GM19238 (cell line): ENCODE measurements around the gene MSRB2.
A peak's percentile ranks its signal among the peaks of the same experiment; 100 is the strongest.
"Not testable (repeated sequence)": the region's sequence is repeated elsewhere in the genome, so short reads cannot be mapped to it uniquely, and the experiment has no call there.

Source experiments
- DNase-seq: peaks from one replicate; pipeline ENCODE4 v3.0.0; 2011; ENCODE audit warnings: low spot score; ENCODE audit not compliant: insufficient read length

The MSRB2 gene

GRCh38 chr10:23070092-23070912 lies 25.1 kb upstream of the MSRB2 start:
- DNase-seq: not testable (repeated sequence)

DNA sequence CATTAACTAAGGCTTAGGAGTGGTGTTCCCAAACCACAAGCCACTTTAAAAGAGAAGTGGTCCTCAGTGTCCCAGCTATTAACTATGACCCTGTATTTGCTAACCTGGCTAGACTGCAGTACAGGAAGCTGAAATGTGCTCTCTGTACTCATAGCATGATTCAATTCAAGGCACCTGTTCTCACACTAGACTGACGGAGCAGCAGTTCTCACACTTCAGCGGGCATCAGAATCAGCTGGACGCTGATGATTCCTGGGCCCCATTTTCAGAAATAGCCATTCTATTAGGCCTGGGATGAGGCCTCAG lies 24.5 kb upstream of the MSRB2 start:
- DNase-seq: no peak

- DNase-seq: not testable (repeated sequence)
Measured at GRCh38 chr10:23072593-23072992, 22.8 kb upstream of the MSRB2 start.

DNA sequence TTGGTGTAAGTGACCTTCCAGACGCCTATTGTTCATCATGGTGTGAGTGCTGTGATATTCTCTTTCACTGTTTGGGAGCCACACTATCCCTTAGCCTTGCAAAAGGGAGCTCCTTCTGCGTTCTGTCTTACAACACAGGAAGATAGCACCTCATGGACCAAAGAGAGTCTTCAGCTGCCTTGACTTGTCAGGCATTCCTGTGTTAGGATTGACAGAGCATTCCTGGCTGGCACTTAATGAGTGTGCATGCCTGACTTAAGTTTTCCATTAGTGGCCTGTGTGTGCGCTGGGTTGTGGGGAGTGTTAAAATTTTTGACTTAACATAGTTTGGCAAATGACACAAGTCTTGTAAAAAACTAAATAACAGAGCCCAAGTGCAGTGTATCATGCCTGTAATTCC lies 21.9 kb upstream of the MSRB2 start:
- no peak for DNase-seq

GRCh38 chr10:23075672-23076071 lies 19.7 kb upstream of the MSRB2 start:
- DNase-seq: no peak

- no peak for DNase-seq
Measured at GRCh38 chr10:23078114-23078513, 17.3 kb upstream of the MSRB2 start.

- no peak for DNase-seq
Measured at GRCh38 chr10:23079700-23080099, 15.7 kb upstream of the MSRB2 start.

DNA sequence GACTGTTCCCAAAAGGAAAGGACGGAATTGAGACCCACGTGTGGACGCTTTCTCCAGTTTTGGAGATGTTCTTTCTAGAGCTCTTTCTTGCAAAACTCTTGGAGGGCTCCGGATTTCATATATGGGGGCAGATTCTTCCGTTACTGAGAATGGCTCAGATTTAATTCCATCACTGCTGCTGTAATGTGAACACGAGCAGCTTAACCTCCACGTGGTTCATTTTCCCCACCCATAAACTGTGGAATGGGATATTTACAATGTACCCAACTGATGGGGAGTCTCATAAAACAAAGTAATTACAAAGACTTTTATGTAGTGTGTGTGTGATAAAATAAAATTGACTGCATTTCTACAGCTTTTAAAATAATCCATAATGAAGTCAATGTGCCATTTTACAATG lies 15.1 kb upstream of the MSRB2 start:
- DNase-seq: no peak

- DNase-seq: no peak
Measured at GRCh38 chr10:23081221-23081750, 14.1 kb upstream of the MSRB2 start.

DNA sequence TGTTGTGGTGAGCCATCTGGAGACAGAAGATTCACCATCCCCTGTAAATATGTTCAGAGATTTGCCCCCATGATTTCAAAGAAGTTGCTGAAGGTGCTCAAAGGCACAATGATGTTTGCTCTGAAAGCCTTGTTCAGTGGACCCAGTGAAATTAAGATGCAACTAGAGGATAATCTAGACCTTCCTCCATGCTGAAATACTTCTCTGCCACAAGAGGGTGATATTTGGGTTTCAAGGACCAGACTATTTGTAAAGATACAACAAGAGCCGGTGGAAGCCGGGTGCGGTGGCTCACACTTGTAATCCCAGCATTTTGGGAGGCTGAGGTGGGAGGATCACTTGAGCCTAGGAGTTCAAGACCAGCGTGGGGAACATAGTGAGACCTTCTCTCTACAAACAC lies 13.5 kb upstream of the MSRB2 start:
- no peak for DNase-seq

DNA sequence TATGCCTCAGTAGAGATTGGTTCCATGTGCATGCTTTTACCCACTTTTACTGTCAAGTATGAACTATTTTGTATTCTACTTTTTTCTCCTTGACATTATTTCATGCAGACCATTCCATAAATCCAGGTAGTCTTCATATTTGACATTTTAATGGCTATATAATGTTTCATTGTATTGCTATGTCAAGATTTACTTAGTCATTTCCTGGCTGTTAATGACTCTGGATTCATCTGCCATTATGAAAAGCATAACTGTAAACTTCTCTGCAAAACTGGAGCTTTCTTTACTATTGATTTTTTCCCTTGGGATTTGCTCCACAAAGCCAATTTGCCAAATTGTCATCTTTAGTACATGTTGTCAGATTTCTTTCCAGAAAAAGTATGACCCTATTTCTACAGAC lies 6.8 kb upstream of the MSRB2 start:
- no peak for DNase-seq

- no peak for DNase-seq
Measured at GRCh38 chr10:23094786-23095403, 484 bp upstream of the MSRB2 start.

GRCh38 chr10:23095966-23096801 lies 805 bp downstream of the MSRB2 start:
- DNase-seq: peak; percentile 39

DNA sequence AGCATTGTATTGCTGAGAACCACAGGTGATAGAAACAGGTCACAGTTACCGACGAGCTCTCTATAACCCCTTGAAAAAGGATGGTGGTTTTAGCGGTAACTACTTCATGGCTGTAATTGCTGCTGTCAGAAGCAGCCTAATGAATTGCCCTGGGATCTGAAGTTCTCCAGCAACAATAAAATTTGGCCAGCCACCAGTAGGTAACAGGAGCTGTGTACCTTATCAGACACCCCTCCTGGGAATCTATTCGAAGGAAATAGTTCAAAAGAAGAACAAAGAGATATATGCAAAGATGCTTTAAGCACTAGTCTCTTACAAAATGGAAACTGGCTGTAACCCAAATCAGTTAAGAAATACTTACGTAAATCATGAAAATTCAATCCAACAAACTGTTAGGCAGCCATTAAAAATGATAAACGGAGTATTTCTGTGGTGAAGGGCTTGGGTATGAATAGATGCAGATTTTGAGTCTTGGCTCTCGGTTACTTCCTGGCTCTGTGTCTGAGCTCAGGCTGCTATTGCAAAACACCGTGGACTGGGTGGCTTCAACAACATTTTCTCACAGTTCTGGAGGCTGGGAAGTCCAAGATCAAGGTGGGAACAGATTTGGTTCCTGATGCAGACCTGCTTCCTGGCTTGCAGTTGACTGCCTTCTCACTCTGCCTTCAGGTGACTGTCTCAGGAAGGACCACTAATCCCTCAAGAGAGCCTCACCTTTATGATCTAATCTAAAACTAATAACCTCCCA lies 1.6 kb downstream of the MSRB2 start:
- DNase-seq: no peak

DNA sequence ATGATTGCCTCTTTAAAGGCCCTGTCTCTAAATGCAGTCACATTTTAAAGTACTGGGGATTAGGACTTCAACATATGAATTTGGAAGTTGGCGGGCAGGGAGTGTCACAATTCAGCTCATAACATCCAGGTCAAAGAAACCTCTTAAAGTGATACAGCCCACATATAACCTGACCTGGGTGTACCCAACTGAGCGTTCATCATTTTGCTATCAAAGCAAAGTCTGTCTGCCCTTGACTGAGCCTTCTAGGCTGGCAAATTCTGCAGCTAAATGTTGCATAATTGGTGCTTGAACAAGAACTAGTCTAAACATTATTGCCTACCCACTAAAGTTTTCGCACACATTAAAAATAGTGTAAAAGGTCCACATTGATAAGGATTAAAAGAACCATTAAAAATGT lies 3.7 kb downstream of the MSRB2 start:
- no peak for DNase-seq

DNA sequence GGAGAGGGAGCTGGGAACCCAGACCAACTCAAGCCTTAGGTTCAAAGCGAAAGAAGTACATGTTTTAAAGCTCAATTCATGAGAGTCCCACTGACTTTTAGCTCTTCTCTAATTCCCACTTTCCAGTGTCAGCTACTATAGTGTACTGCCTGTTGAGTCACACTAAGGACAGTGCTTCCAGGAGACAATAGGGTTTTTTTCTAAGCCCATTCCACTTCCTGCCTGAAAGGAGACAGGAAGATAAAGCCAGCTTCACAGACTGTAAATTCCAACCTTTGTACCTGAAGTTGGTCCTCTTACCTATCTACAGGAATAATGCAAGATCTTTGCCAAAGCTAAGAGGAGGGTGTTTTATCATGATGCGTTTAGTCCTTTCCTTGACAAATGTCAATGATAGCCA lies 4.4 kb downstream of the MSRB2 start:
- no peak for DNase-seq

DNA sequence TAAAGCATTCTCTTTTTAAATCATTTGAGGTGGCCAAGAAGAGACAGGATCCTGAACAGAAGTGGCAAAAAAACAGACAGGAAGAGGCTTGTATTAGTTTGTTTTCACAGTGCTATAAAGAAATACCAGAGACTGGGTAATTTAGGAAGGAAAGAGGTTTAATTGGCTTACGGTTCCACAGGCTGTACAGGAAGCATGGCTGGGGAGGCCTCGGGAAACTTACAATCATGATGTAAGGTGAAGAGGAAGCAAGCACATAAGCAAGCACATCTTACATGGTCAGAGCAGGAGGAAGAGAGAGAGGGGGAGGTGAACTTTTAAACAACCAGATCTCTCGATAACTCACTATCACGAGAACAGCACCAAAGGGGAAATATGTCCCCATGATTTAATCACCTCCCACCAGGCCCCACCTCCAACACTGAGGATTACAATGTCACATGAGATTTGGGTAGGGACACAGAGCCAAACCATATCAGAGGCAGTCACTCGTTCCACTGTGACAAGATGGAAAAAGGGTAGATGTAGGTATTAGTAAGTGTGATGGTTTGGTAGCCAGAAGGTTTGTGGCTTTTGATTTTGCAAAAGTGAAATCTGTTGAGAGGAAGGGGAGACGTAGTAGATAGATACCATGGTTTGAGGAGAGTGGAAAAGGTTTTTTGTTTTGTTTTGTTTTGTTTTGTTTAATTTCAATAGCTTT lies 5.1 kb downstream of the MSRB2 start:
- DNase-seq: no peak

DNA sequence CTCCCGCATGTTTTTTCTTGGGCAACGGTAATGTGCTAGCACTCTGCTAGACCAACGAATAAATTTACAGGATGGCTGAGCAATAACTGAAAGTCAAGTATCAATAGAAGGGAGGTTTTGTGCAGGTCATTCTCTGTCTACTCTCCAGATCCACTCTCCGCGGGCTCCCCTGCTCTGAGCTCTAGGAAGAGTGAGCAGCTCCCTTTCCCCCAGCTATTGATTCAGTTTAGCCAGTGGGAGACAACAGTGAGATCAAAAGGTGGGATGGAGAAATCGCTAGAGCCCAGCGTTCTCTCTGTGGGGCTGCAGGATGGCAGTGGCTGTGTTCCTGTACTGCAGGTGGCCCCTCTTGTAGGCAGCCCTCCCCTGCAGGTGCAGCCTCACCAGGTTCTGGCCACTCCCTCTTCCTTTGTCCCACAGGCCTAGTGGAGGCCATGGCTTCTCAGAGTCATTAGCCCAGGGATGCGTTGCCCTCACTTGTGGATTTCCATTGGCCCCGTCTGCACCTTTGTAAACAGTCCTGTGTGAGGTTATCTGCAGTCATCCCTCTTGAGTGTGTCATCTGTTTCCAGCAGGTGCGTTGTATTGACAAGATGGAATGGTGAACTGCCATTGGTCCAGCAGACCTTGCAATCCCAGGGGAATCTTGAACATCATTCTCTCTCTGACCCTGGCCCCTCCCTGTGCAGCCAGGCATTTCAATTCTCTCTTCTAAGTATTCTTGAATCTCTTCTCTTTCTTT lies 11.1 kb downstream of the MSRB2 start:
- DNase-seq: no peak

- DNase-seq: no peak
Measured at GRCh38 chr10:23110722-23111516, 15.5 kb downstream of the MSRB2 start.
